Astrocyte (in vitro differentiated cells and primary cell): ENCODE results near the gene DPYSL3.

ENCODE experiments used
- EZH2 ChIP-seq: IDR thresholded peaks from 2 replicates; pipeline ENCODE4 v1.6.1; 2012; ENCODE audit warnings: mild to moderate bottlenecking, low read length, inconsistent platforms; ENCODE audit not compliant: insufficient read depth
- TF ChIP-seq, protein P1 (sequence below): IDR thresholded peaks from 2 replicates; pipeline ENCODE4 v1.5.1; 2011; ENCODE audit warnings: low read depth, mild to moderate bottlenecking, inconsistent platforms, low read length, moderate library complexity; ENCODE audit not compliant: insufficient read depth

DNA sequence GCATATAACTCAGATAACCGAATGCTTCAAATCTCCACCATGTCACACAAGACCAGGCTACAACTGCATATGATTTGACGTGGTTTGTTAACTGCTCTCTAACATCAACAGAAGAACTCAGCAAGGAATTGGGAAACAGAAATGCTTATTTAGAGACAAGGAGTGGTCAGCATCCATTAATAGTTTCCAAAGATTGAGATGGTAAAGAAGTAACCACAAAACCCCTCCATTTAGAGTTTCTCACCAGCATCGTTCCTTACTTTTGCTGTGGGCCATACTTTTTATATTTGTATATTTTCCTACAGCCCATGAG lies 25.2 kb downstream of the DPYSL3 start:
- TF ChIP-seq, protein P1, sequence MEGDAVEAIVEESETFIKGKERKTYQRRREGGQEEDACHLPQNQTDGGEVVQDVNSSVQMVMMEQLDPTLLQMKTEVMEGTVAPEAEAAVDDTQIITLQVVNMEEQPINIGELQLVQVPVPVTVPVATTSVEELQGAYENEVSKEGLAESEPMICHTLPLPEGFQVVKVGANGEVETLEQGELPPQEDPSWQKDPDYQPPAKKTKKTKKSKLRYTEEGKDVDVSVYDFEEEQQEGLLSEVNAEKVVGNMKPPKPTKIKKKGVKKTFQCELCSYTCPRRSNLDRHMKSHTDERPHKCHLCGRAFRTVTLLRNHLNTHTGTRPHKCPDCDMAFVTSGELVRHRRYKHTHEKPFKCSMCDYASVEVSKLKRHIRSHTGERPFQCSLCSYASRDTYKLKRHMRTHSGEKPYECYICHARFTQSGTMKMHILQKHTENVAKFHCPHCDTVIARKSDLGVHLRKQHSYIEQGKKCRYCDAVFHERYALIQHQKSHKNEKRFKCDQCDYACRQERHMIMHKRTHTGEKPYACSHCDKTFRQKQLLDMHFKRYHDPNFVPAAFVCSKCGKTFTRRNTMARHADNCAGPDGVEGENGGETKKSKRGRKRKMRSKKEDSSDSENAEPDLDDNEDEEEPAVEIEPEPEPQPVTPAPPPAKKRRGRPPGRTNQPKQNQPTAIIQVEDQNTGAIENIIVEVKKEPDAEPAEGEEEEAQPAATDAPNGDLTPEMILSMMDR, result no peak
- TF ChIP-seq EZH2, result no peak
